LNCAP (cell line): ENCODE data around the gene SLC24A3.

Experiments used
- TF ChIP-seq, protein P1 (sequence below): fragments of 450-650 bp; IDR thresholded peaks from 2 replicates; pipeline ENCODE4 v1.5.1; 2017; ENCODE audit warnings: mild to moderate bottlenecking

Gene SLC24A3

GRCh38 chr20:19598117-19598850, 385.8 kb downstream of the SLC24A3 start:
- TF ChIP-seq, protein P1, sequence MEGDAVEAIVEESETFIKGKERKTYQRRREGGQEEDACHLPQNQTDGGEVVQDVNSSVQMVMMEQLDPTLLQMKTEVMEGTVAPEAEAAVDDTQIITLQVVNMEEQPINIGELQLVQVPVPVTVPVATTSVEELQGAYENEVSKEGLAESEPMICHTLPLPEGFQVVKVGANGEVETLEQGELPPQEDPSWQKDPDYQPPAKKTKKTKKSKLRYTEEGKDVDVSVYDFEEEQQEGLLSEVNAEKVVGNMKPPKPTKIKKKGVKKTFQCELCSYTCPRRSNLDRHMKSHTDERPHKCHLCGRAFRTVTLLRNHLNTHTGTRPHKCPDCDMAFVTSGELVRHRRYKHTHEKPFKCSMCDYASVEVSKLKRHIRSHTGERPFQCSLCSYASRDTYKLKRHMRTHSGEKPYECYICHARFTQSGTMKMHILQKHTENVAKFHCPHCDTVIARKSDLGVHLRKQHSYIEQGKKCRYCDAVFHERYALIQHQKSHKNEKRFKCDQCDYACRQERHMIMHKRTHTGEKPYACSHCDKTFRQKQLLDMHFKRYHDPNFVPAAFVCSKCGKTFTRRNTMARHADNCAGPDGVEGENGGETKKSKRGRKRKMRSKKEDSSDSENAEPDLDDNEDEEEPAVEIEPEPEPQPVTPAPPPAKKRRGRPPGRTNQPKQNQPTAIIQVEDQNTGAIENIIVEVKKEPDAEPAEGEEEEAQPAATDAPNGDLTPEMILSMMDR, result no peak

DNA sequence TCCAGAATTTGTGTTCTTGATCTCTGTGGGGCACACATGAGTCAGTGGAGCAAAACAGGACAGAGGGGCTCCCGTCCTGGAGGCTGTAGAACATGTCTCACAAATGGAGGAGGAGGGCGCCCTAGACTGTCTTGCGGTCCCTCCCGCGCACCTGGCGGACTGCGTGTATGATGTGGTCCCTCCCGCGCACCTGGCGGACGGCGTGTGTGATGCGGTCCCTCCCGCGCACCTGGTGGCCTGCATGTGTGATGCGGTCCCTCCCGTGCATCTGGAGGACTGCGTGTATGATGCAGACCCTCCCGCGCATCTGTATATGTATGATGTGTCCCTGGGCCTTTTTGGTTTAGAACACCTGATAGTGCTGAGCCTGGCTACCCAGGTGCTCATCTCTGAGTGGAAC, 386.8 kb downstream of the SLC24A3 start:
- TF ChIP-seq, protein P1, result no peak

GRCh38 chr20:19600042-19600441, 387.6 kb downstream of the SLC24A3 start:
- TF ChIP-seq, protein P1, result no peak

DNA sequence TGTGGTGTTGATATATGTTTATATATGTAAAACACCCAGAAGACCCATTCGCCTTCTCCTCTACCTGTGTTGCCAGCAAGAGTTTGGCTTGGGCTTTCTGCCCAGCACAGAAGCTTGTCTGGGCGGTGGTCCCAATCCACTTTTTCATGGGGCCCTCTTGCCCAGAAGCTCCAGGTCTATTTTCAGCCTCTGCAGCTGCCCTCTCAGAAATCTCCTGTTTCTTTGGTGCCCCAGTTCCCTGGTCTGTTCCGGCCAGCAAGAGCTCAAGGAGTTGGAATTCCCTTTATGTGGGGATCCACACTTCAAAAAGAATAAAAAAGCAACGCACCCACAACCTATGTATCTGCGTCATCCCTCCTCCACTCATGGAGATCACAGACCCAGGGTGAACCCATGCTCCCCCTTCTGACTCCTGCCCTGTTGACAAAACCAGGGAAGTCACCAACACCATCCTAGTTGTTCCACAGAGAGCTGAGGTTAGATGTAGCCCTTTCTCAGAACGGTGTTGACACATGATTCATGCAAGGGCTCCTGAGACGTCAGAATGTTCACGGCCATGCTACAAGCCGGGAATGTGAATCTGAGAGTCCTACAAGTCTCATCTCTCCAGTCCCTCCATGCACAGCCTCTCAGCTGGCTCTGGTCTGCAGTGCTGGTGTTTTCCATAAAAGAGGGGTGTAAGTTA, 388.8 kb downstream of the SLC24A3 start:
- TF ChIP-seq, protein P1, result no peak

GRCh38 chr20:19602675-19603375, 390.4 kb downstream of the SLC24A3 start:
- TF ChIP-seq, protein P1, result no peak

GRCh38 chr20:19603376-19603750, 390.9 kb downstream of the SLC24A3 start:
- TF ChIP-seq, protein P1, result no peak

GRCh38 chr20:19605786-19606485, 393.5 kb downstream of the SLC24A3 start:
- TF ChIP-seq, protein P1, result no peak
